HepG2 (cell line): ENCODE results near the gene JPH3.

Experiments used
- NFRKB ChIP-seq: fragments of 450-650 bp; IDR thresholded peaks from 2 replicates; pipeline ENCODE4 v1.6.1; 2017
- SMAD3 ChIP-seq: sonication (generic); formaldehyde crosslinking; IDR thresholded peaks from 2 replicates; pipeline ENCODE4 v1.4.0; 2020; ENCODE audit warnings: missing genetic modification reagents
- SMC3 ChIP-seq: IDR thresholded peaks from 2 replicates; pipeline ENCODE4 v1.6.1; 2011; ENCODE audit warnings: low read length, improper control_type of control experiment
- TF ChIP-seq, protein P1 (sequence below): sonication (generic); formaldehyde crosslinking; IDR thresholded peaks from 2 replicates; pipeline ENCODE4 v1.5.0; 2020; ENCODE audit warnings: missing genetic modification reagents

DNA sequence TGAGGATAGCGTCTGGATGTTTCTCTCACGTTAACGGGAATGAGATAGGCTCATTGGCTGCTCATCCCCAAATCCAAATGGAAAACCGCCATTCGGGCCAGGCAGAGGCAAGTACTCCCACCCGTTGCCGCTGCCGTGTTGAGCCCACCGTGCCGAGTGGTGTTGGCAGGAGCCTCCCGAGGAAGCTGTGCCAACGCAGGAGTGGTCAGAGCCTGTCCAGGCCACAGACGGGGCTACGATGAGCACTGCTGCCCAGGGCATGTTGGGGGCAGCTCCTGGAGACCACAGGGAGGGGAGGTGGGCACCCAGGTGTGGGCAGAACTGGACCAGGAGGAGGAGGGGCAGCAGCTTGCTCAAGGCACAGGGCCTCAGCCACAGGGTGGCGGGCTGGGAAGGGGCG, 91.5 kb downstream of the JPH3 start:
- TF ChIP-seq SMC3 = no peak
- no peak for TF ChIP-seq SMAD3 (CRISPR knock-in tag)
- TF ChIP-seq NFRKB = no peak
- TF ChIP-seq, protein P1, sequence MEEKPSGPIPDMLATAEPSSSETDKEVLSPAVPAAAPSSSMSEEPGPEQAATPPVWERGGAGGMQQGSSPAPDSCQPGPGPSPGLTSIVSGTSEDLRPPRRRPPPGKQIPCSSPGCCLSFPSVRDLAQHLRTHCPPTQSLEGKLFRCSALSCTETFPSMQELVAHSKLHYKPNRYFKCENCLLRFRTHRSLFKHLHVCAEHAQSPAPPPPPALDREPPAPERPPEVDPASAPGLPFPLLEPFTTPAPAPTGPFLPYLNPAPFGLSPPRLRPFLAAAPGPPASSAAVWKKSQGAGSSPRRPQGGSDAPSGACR (CRISPR knock-in tag) = no peak
